ENCODE data around the gene FITM1. TPM values are rescaled to one million over a fixed set of nuclear protein-coding genes. Genes with fewer than 3 reads are reported as not detected.

FITM1 gene
- total and polyA plus RNA-seq, 8 donors = 2.7 to 12.0 (median 4.0) TPM

DNA sequence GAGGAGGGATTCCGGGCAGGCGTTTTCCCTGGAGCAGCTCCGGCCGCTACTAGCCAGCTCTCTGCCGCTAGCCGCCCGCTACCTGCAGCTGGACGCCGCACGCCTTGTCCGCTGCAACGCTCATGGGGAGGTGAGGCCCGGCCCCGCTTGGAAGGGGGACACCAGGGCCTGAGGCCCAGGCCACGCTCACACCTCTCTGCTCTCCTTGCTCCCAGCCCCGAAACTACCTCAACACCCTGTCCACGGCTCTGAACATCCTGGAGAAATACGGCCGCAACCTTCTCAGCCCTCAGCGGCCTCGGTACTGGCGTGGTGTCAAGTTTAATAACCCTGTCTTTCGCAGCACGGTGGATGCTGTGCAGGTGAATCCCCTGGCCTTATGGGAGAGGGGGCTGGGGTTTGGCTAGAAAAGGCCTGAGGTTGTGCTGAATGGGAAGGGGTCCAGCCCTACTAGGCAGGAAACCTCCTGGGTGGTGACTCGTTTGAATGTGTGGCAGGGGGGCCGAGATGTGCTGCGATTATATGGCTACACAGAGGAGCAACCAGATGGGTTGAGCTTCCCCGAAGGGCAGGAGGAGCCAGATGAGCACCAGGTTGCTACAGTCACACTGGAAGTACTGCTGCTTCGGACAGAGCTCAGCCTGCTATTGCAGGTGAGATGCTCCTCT lies 17.4 kb downstream of the FITM1 start:
- intact Hi-C loops (cut with DNase I) = no loop called here
- Histone ChIP-seq H3K36me3 (peaks cover 0 to 34% (median 26%) of the 10 kb centered on the region in 3 donors), H3K9me3 (no peaks in the 10 kb centered on the region), H3K27ac (peak overlapping the region; percentile 58 to 87 (median 72)), H3K27me3 (no peaks in the 10 kb centered on the region), H3K4me3 (peak overlapping the region; percentile 70 to 96 (median 88)), H3K4me1 (peaks cover 8 to 22% (median 14%) of the 10 kb centered on the region in 3 donors)
- FAIRE-seq (no peak), DNase-seq (peak in 2 of 6 donors; percentile 53 to 84), ATAC-seq (no peak)
- TF ChIP-seq CTCF (IDR thresholded peaks at IDR 0.05) = no peak
- WGBS, 2 donors = 3 to 5% methylated on average over 27 to 29 of the region's 29 CpGs

GRCh38 chr14:24149302-24149969 lies 19.0 kb downstream of the FITM1 start:
- Histone ChIP-seq H3K27ac (no peak overlapping the region), H3K4me1 (peaks cover 8 to 20% (median 14%) of the 10 kb centered on the region in 3 donors), H3K36me3 (peaks cover 0 to 39% (median 26%) of the 10 kb centered on the region in 3 donors), H3K9me3 (no peaks in the 10 kb centered on the region), H3K27me3 (no peaks in the 10 kb centered on the region), H3K4me3 (no peak overlapping the region)
- TF ChIP-seq CTCF (IDR thresholded peaks at IDR 0.05) = no peak
- peak in 1 of 6 donors; percentile 51 for DNase-seq
- intact Hi-C loops (cut with DNase I) = no loop called here
- ATAC-seq = no peak
- no peak for FAIRE-seq
- 91 to 98% methylated on average over 3 of the region's 3 CpGs for WGBS, 2 donors

- FAIRE-seq (no peak), DNase-seq (peak in 1 of 6 donors; percentile 59), ATAC-seq (no peak)
- no peak overlapping the region for H3K4me3 ChIP-seq
- no peak for TF ChIP-seq CTCF (IDR thresholded peaks at IDR 0.05)
- WGBS, 2 donors = 83 to 87% methylated on average over 9 of the region's 9 CpGs
- H3K4me1 ChIP-seq = peaks cover 8 to 16% (median 14%) of the 10 kb centered on the region in 3 donors
- H3K9me3 ChIP-seq = no peaks in the 10 kb centered on the region
- H3K27me3 ChIP-seq = no peaks in the 10 kb centered on the region
- intact Hi-C loops (cut with DNase I) = no loop called here
- peaks cover 0 to 45% (median 29%) of the 10 kb centered on the region in 3 donors for H3K36me3 ChIP-seq
- no peak overlapping the region for H3K27ac ChIP-seq
Measured at GRCh38 chr14:24150061-24150460, 19.6 kb downstream of the FITM1 start.

DNA sequence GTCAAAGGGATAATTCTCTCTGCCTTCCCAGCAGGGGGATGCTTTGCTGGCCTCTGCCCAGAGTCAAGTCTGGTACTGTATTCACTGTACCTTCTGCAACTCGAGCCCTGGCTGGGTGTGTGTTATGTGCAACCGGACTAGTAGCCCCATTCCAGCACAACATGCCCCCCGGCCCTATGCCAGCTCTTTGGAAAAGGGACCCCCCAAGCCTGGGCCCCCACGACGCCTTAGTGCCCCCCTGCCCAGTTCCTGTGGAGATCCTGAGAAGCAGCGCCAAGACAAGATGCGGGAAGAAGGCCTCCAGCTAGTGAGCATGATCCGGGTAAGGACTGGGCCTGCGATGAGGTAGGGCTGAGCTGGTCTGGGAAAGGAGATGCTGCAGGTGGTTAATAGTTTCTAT lies 20.1 kb downstream of the FITM1 start:
- intact Hi-C loops (cut with DNase I) = no loop called here
- Histone ChIP-seq H3K9me3 (no peaks in the 10 kb centered on the region), H3K4me1 (peaks cover 4 to 11% (median 10%) of the 10 kb centered on the region in 3 donors), H3K4me3 (no peak overlapping the region), H3K36me3 (peaks cover 3 to 50% (median 34%) of the 10 kb centered on the region in 3 donors), H3K27ac (no peak overlapping the region), H3K27me3 (no peaks in the 10 kb centered on the region)
- peak in 1 of 6 donors; percentile 60 for DNase-seq
- 87 to 91% methylated on average over 9 of the region's 9 CpGs for WGBS, 2 donors
- no peak for FAIRE-seq
- TF ChIP-seq CTCF (IDR thresholded peaks at IDR 0.05) = no peak
- ATAC-seq = no peak

Data from pancreas (tissue), 10 donors.